GM12801 (cell line): Measurements from ENCODE around the gene CRPPA.

ENCODE experiments used
- TF ChIP-seq, protein P1 (sequence below): IDR thresholded peaks from one replicate; pipeline ENCODE4 v1.5.1; 2011; ENCODE audit warnings: control low read depth; ENCODE audit not compliant: insufficient read length; ENCODE audit errors: extremely low read depth

Gene CRPPA

GRCh38 chr7:16411391-16411790, 9.9 kb downstream of the CRPPA start:
- TF ChIP-seq, protein P1, sequence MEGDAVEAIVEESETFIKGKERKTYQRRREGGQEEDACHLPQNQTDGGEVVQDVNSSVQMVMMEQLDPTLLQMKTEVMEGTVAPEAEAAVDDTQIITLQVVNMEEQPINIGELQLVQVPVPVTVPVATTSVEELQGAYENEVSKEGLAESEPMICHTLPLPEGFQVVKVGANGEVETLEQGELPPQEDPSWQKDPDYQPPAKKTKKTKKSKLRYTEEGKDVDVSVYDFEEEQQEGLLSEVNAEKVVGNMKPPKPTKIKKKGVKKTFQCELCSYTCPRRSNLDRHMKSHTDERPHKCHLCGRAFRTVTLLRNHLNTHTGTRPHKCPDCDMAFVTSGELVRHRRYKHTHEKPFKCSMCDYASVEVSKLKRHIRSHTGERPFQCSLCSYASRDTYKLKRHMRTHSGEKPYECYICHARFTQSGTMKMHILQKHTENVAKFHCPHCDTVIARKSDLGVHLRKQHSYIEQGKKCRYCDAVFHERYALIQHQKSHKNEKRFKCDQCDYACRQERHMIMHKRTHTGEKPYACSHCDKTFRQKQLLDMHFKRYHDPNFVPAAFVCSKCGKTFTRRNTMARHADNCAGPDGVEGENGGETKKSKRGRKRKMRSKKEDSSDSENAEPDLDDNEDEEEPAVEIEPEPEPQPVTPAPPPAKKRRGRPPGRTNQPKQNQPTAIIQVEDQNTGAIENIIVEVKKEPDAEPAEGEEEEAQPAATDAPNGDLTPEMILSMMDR, result no peak

DNA sequence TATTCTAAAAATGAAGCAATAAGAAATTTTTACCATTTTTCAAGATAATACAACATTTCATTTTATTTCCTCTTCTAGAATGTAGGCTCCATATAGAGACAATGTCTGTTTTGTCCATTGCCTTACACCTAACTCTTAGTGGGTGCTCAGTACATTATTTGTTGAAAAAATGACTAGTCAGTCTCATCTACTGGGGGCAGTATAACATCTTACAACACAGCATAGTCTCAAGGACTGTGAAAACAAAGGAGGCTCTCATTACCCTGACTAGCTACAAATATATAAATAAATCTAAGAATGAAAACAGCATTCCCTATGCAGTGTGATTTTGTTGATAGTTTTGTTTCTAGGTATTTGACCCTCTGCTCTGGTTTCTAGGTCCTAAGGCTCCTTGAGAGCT, 11.6 kb downstream of the CRPPA start:
- TF ChIP-seq, protein P1, result no peak

DNA sequence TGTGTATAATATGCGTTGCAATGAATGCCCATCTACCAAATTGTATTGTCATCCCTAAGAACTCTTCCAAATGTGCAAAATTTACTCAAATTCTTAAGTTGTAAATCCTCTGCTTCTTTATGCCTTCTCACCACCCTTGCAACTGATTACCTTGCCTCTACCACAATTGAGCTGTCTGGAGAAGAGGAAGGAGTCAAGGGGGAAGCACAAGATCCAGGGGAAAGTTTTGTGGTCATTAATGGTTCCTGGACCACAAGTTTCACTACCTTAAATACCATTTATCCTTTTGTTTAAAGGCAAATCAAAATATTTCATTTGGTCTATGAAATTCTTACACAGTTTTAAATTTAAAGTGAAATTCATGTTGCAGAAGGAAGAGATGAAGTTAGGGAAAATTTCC, 16.7 kb downstream of the CRPPA start:
- TF ChIP-seq, protein P1, result no peak

DNA sequence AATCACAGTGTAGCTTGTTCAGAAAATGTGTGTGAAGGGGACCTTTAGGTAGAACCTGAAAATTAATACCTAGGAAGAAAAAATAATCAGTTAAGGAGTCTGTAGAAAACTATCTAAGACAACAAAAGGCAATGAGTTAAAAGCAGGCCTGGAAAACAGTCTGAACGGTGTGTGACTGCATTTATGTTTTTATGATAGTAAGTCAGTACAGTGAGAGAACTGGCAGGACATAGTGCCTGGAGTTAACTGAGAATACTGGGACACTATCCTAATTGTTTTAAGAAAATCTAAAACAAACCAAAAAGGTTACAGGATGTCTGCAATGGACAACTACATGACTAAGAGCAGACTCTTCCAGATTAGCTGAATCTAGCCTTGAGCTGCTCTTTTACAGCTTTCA, 17.9 kb downstream of the CRPPA start:
- TF ChIP-seq, protein P1, result no peak

GRCh38 chr7:16402940-16403339, 18.4 kb downstream of the CRPPA start:
- TF ChIP-seq, protein P1, result no peak

- TF ChIP-seq, protein P1, result no peak
These were observed 19.2 kb downstream of the CRPPA start for GRCh38 chr7:16402091-16402490.

GRCh38 chr7:16400893-16401275, 20.5 kb downstream of the CRPPA start:
- TF ChIP-seq, protein P1, result no peak
